ENCODE data around the gene OR13J1.

Gene OR13J1

GRCh38 chr9:35856882-35857281 is 13.3 kb downstream of the OR13J1 start:
- DNase-seq = no peak

DNA sequence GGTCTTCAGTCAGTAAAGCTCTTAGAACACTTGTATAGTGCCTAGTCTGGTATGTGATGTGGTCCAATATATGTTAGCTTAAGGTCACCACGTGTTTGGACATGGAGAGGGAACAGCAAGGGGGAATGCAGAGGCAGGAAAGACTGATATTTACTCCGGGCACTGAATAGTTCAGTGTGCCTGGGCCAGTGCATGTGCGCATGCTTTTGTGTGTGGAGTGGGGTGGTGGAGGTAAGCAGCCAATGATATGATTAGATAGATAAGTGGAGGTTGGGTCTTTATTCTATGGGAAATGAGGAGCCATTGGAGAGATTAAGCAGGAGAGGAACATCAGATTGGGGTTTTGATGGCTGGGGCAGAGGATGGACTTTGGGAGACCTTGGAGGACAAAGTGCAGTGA is 14.0 kb downstream of the OR13J1 start:
- DNase-seq = no peak

- no peak for DNase-seq
Observed at GRCh38 chr9:35854091-35854762, 16.0 kb downstream of the OR13J1 start.

DNA sequence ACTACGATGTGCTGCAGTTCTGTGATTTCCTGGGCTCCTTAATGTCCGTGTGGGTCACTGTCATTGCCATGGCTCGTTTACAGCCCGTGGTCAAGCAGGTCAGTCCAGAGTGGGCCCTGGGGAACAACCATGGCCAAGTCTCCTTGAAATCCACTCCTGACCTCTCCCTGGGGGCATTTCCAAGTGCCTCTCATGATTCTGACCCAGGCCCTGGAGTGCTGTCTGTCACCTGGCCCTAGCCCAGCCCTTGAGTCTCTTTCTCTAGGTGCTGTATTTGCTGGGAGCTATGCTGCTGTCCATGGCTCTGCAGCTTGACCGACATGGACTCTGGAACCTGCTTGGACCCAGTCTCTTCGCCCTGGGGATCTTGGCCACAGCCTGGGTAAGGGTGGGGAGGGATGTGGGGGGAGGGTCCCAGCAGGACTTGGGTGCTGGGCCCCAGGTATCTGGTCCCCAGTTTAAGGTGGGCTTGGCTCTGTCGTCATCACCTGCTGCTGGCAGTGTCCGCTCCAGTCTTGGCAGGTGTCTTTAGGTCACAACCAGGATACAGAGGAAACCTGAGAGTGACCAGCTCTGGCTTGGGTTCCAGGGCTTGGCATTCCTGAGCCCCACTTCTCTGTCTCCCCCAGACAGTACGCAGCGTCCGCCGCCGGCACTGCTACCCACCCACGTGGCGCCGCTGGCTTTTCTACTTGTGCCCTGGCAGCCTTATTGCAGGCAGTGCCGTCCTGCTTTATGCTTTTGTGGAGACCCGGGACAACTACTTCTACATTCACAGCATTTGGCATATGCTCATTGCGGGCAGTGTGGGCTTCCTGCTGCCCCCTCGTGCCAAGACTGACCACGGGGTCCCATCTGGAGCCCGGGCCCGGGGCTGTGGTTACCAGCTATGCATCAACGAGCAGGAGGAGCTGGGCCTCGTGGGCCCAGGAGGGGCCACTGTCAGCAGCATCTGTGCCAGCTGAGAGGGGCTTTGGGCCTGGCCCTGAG is 17.0 kb downstream of the OR13J1 start:
- DNase-seq = no peak

DNA sequence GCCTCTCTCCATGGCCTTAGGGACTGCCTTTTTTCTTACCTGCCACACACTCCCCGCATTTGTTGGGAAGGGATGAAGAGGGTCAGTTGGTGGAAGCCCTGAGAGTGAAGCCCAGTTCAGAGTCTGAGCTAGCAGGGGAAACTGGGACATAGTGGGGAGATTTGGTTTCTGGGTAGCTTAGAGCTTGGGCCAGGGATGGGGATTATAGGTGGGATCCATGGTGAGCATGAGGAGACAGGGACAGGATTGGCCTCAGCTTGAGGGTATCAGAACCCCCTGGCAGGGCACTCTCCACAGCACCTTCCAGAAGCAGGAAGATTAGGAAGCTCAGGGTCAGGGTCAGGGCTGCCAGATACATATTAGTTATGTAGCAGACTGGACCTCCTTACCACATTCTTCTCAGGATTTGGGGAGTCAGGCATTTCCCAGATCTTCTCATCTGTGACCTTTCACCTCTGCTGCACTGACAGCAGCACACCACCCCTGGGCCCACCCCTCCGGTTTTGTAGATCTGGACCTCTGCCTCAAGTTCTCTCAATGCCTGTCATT is 17.9 kb downstream of the OR13J1 start:
- DNase-seq = no peak

DNA sequence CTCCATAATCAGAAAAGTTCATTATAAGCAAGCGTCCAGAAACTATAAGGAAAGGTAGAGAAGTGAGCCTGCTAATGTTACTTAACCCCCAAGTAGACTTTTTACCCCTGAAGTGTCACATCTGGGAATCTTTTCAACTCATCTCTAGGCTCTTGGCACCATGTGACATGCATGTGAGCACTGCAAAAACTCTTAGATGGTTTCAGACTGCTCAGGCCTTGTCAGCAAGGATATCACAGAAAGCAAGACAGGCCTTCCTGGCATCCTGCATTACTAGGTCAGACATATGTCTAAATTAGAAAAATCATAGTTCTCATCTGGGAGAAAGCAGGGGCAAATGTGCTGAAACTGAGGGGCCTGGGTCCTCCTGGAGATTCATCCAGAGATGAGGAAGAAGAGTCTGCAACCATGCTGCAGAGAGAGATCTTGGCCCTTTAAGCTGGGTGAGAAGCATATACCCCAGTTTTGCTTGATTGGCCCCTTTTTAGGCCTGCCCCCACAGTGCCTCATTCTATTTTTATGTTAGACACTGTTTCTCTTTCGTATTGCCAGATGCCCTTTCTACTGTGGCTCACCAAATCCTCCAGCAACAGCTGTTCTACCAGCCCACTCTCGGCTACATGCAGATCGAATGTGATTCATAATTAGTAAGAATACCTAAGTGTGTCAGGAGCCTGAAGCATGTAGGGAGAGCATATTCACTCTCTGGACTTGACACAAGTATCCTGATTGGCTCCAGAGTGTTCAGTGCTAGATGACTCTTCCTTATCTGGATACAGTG is 22.2 kb downstream of the OR13J1 start:
- DNase-seq = no peak

DNA sequence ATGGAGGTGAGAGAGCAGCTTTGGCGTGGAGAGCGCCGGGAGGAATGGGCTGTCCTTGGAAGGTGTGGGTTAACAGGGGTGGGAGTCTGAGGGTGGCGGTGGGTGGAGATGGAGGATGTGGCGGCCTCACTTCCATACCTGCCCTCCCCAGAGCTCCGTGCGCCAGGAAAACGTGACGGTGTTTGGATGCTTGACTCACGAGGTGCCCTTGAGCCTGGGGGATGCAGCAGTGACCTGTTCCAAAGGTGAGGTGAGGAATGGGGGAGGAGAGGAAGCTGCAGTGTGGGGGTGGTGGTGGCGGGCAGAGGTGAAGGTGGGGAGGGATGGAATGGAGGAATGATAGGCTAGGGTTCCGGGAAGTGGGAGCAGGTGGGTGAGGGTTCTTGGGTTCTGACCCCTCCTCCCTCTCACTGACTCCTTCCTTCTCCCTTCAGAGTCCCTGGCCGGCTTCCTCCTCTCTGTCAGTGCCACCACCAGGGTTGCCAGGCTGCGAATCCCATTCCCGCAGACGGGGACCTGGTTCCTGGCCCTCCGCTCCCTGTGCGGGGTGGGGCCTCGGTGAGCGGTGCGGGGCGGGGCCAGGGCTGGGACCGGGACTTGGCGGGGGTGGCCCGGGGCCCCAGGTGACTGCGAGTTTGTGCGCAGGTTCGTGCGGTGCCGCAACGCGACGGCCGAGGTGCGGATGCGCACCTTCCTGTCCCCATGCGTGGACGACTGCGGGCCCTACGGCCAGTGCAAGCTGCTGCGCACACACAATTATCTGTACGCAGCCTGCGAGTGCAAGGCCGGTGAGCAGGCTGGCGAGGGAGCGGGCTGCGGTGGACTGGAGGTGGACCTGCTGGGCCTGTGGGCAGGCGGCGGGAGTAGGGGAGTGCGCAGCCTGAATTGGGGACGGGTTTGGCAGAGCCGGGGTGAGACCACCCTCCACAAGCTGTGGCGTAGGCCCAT is 24.1 kb downstream of the OR13J1 start:
- DNase-seq = no peak

DNA sequence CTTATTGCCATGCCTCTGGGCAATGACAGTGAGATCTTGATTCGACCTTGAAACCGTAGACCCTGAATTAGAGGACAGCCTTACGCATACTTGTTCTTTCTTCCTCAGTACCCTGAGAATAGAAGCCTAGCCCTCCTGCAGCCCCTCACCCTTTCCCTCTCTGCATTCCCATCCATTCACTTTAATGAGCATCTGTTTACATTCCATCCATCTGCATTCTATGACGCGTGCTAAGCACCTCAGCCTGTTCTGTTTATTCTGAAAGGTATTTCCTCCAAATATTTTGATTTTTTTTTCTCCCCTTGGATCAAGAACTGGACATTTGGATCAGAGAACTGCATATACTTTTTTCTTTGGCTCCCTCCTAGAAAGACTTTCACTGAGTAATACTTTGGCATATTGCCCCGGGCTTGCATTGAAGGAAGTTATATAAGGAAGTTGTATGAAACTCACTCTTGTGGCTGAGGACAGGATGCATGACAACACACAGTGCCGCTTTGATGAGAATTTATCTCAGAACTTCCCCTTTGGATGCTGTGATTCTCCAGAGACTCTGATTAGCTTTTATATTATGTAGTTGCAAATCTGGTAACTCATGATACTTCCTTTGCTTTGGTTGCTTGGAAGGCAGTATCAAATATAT is 25.5 kb downstream of the OR13J1 start:
- DNase-seq = peak; percentile 12

- DNase-seq = no peak
Observed at GRCh38 chr9:35842795-35843194, 27.4 kb downstream of the OR13J1 start.

DNA sequence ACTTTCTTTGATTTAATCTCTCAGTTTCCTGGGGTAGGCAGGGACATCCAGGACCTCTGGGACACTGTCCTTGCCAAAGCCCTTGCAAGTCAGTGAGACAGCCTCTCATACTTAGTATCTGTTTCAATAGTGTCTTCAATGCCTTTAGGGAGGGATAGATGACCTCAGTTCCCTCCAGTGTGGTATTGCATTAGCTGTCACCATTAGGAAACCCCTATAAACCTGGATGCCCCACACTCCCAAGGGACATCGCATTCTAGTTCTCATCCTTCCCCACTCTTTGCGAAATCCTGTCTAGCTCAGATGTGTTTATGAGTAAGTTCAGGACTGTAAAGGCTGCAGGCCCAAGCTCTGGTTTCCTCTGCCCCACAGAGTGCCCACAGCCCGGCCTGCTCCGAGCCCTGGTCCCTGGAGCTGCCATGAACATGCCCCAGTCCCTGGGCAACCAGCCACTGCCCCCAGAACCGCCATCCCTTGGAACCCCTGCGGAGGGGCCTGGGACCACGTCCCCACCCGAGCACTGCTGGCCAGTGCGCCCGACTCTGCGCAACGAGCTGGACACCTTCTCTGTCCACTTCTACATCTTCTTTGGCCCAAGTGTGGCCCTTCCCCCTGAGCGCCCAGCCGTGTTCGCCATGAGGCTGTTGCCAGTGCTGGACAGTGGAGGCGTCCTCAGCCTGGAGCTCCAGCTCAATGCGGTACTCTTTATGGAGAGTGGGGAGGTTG is 28.0 kb downstream of the OR13J1 start:
- no peak for DNase-seq

DNA sequence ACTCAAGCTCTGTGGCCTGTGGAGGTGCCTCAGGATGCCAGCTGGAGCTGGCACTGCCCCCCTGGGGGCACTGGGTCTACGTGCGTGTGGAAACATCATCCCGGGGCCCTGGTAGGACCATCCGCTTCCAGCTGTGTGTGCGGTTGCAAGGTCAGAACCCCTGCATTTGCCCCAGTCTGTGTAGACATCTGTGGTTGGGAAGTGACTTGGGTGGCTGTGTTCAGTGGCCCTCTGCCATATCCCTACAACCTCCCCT is 28.6 kb downstream of the OR13J1 start:
- no peak for DNase-seq

DNA sequence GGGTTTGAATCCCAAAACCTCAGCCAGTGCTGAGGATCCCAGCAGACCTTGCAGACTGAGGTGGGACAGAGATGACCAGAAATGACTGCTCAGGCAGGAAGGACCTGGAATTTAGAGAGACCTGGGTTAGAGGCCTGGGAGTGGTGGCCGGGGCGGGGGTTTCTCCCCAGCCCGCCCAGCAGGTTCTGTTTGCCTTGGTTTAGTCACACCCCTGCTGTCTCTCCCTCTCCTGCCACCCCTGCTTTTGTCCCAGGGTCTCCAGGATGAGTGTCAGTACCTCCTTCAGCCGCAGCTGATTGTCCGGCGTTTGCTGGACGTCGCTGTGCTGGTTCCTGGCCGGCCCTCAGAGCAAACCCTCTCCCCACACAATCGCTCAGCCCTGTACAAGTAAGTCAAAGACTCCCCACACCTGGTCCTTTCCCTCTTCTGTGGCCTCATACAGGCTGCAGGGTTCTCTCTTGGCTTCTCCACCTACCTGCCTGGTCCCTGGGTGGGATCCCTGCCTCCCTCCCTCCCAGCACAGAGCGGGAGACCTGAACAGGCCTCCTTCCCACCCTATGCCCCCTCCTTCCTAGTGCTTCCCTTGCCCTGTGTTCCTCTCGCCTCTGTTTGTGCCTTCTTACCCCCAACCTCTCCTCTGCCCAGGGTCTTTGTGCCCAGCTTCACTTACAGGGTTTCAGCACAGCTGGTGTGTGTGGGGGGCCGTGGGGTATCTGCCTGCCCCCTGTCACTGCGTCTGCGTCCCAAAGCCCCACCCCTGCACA is 29.1 kb downstream of the OR13J1 start:
- DNase-seq = no peak

- no peak for DNase-seq
Observed at GRCh38 chr9:35839926-35840325, 30.3 kb downstream of the OR13J1 start.

GRCh38 chr9:35836595-35836994 is 33.6 kb downstream of the OR13J1 start:
- no peak for DNase-seq

GRCh38 chr9:35835766-35836165 is 34.4 kb downstream of the OR13J1 start:
- no peak for DNase-seq

DNA sequence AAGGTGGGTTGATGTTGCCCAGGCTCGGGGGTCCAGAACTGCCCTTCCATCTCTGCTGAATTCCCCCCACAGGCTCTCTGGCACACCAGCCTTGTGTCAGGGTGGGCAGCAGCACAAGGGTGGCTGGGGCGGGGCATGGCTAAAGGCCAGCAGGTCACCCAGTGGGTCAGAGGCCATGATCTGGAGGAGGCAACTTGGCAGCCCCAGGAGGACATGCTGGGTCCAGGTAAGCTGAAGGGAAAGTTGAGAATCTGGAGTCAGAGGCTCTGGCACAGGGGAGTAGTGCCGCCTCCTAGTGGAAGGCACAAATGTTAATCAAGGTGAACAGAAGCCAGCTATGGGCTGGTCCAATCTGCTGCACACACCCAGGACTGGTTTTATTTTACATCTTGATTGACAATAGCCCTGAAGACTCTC is 35.0 kb downstream of the OR13J1 start:
- no peak for DNase-seq

- no peak for DNase-seq
Observed at GRCh38 chr9:35834260-35835215, 35.7 kb downstream of the OR13J1 start.

DNA sequence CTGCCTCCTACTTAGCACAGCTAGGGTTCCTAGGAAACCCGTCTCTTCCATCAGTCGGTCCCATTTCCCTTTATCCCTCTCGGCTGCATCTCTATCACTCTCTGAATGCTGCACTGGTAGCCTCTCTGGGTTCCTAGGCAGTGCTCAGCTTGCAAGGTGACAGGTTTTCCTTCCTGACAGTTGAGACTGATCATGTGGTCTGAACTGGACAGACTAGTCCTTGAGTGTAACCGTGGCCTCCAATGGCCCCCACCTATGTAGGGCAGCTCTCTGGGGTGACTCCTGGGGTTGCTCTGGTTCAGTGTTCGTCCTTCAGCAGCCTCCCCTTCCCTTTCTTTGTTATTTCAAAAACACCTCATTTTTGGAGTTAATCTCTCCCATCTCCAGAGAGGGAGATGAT is 37.4 kb downstream of the OR13J1 start:
- no peak for DNase-seq

- DNase-seq = no peak
Observed at GRCh38 chr9:35831040-35831439, 39.2 kb downstream of the OR13J1 start.

Measured in T-helper 9 cell (primary cell).